HepG2 (cell line): ENCODE data around the gene IGLON5. TPM values are rescaled to one million over a fixed set of nuclear protein-coding genes. Genes with fewer than 3 reads are reported as not detected.

Experiments used
- ATAD3A ChIP-seq: sonication (generic); formaldehyde crosslinking; IDR thresholded peaks from 2 replicates; pipeline ENCODE4 v1.4.0; 2020; ENCODE audit warnings: missing genetic modification reagents
- FOXK2 ChIP-seq: fragments of 450-650 bp; IDR thresholded peaks from 2 replicates; pipeline ENCODE4 v1.6.1; 2016
- GABPB1 ChIP-seq: IDR thresholded peaks from 2 replicates; pipeline ENCODE4 v1.6.1; 2016; ENCODE audit warnings: mild to moderate bottlenecking, missing genetic modification reagents, moderate library complexity, missing compliant biosample characterization
- HMG20A ChIP-seq: IDR thresholded peaks from 2 replicates; pipeline ENCODE4 v1.6.1; 2016; ENCODE audit warnings: borderline replicate concordance
- IKZF4 ChIP-seq: sonication (generic); formaldehyde crosslinking; IDR thresholded peaks from 2 replicates; pipeline ENCODE4 v1.5.1; 2020; ENCODE audit warnings: borderline replicate concordance, mild to moderate bottlenecking, low read depth, missing genetic modification reagents; ENCODE audit errors: not compliant biosample characterization
- JUND ChIP-seq: sonication (generic); formaldehyde crosslinking; IDR thresholded peaks from 2 replicates; pipeline ENCODE4 v1.8.0; 2022; ENCODE audit warnings: mild to moderate bottlenecking, missing genetic modification reagents
- MIXL1 ChIP-seq: IDR thresholded peaks from 2 replicates; pipeline ENCODE4 v1.6.1; 2016
- SALL1 ChIP-seq: sonication (generic); formaldehyde crosslinking; IDR thresholded peaks from 2 replicates; pipeline ENCODE4 v1.8.0; 2022; ENCODE audit warnings: mild to moderate bottlenecking, missing genetic modification reagents
- SMYD3 ChIP-seq: sonication (generic); formaldehyde crosslinking; IDR thresholded peaks from 2 replicates; pipeline ENCODE4 v1.8.1; 2023; ENCODE audit warnings: mild to moderate bottlenecking, missing genetic modification reagents
- STAT5B ChIP-seq: sonication (generic); formaldehyde crosslinking; IDR thresholded peaks from 2 replicates; pipeline ENCODE4 v1.4.0; 2020; ENCODE audit warnings: missing genetic modification reagents
- ZNF280B ChIP-seq: sonication (generic); formaldehyde crosslinking; IDR thresholded peaks from 2 replicates; pipeline ENCODE4 v1.5.0; 2020; ENCODE audit warnings: missing genetic modification reagents, mild to moderate bottlenecking, borderline replicate concordance
- ZNF432 ChIP-seq: sonication (generic); formaldehyde crosslinking; IDR thresholded peaks from 2 replicates; pipeline ENCODE4 v1.5.0; 2020; ENCODE audit warnings: missing genetic modification reagents, mild to moderate bottlenecking, borderline replicate concordance
- ZNF543 ChIP-seq: sonication (generic); formaldehyde crosslinking; IDR thresholded peaks from 2 replicates; pipeline ENCODE4 v1.4.0; 2020; ENCODE audit warnings: mild to moderate bottlenecking, missing genetic modification reagents
- ZNF879 ChIP-seq: sonication (generic); formaldehyde crosslinking; IDR thresholded peaks from 2 replicates; pipeline ENCODE4 v1.8.1; 2023; ENCODE audit warnings: missing genetic modification reagents
- polyA plus RNA-seq, 8 experiments: library from polyadenylated mRNA; depleted of rRNA in 3 of 8; stranded (reverse) in 7 of 8; unstranded in 1 of 8; fragments of >200 nt; fragmentation: Illumina TruSeq in 4 of 8; extraction: Trizol in 4 of 8; gene quantifications; 2 replicates each; pipeline versions ENCODE4 v1.2.1 to v1.2.3, GENCODE V29; 2011 to 2016; ENCODE audit warnings: low read depth in 4 of 8, missing spikeins in 1 of 8, mixed read lengths in 1 of 8; ENCODE audit not compliant: insufficient read depth in 1 of 8
- total RNA-seq, 5 experiments: library from RNA; depleted of rRNA; stranded (reverse); fragments of >200 nt; fragmentation: Illumina TruSeq; extraction: Trizol; gene quantifications; 2 replicates each; pipeline ENCODE4 v1.2.3, GENCODE V29; 2016; ENCODE audit warnings: low read depth in 1 of 5
- TF ChIP-seq, protein P1 (sequence below): sonication (generic); formaldehyde crosslinking; IDR thresholded peaks from 2 replicates; pipeline ENCODE4 v1.4.0; 2020; ENCODE audit warnings: missing genetic modification reagents, borderline replicate concordance
- TF ChIP-seq, protein P2 (sequence below): fragments of 450-650 bp; IDR thresholded peaks from 2 replicates; pipeline ENCODE4 v1.6.1; 2016
- TF ChIP-seq, protein P3 (sequence below): sonication (generic); formaldehyde crosslinking; IDR thresholded peaks from 2 replicates; pipeline ENCODE4 v1.5.1; 2020; ENCODE audit warnings: mild to moderate bottlenecking, moderate library complexity, missing genetic modification reagents
- TF ChIP-seq, protein P4 (sequence below): sonication (generic); formaldehyde crosslinking; IDR thresholded peaks from 2 replicates; pipeline ENCODE4 v1.5.0; 2020; ENCODE audit warnings: missing genetic modification reagents
- TF ChIP-seq, protein P5 (sequence below): IDR thresholded peaks from 2 replicates; pipeline ENCODE4 v1.6.1; 2016; ENCODE audit warnings: low read depth, borderline replicate concordance

Gene IGLON5
- total and polyA plus RNA-seq, 2 of the 13 experiments (the other 11 are each of a cell fraction or from before 2014, with no cell fraction given) = 0.04 to 5.7 TPM

GRCh38 chr19:51354103-51354741, 42.8 kb downstream of the IGLON5 start (continued):
- TF ChIP-seq FOXK2 (no peak), MIXL1 (CRISPR knock-in tag) (no peak), HMG20A (CRISPR knock-in tag) (no peak), SMYD3 (peak; percentile 66; the same call in 1 of the 2 replicates), ZNF879 (no peak), IKZF4 (CRISPR knock-in tag) (peak; percentile 85), ZNF432 (CRISPR knock-in tag) (no peak), GABPB1 (peak; percentile 31; the same call in 1 of the 2 replicates), ATAD3A (CRISPR knock-in tag) (no peak), JUND (CRISPR knock-in tag) (peak; percentile 61; the same call in 1 of the 2 replicates), ZNF280B (0 out of 2 replicates have a peak, but pooled peaks have one; percentile 37), STAT5B (CRISPR knock-in tag) (no peak), ZNF543 (no peak), SALL1 (CRISPR knock-in tag) (no peak)
- TF ChIP-seq, protein P1, sequence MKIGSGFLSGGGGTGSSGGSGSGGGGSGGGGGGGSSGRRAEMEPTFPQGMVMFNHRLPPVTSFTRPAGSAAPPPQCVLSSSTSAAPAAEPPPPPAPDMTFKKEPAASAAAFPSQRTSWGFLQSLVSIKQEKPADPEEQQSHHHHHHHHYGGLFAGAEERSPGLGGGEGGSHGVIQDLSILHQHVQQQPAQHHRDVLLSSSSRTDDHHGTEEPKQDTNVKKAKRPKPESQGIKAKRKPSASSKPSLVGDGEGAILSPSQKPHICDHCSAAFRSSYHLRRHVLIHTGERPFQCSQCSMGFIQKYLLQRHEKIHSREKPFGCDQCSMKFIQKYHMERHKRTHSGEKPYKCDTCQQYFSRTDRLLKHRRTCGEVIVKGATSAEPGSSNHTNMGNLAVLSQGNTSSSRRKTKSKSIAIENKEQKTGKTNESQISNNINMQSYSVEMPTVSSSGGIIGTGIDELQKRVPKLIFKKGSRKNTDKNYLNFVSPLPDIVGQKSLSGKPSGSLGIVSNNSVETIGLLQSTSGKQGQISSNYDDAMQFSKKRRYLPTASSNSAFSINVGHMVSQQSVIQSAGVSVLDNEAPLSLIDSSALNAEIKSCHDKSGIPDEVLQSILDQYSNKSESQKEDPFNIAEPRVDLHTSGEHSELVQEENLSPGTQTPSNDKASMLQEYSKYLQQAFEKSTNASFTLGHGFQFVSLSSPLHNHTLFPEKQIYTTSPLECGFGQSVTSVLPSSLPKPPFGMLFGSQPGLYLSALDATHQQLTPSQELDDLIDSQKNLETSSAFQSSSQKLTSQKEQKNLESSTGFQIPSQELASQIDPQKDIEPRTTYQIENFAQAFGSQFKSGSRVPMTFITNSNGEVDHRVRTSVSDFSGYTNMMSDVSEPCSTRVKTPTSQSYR (CRISPR knock-in tag) = no peak
- TF ChIP-seq, protein P2, sequence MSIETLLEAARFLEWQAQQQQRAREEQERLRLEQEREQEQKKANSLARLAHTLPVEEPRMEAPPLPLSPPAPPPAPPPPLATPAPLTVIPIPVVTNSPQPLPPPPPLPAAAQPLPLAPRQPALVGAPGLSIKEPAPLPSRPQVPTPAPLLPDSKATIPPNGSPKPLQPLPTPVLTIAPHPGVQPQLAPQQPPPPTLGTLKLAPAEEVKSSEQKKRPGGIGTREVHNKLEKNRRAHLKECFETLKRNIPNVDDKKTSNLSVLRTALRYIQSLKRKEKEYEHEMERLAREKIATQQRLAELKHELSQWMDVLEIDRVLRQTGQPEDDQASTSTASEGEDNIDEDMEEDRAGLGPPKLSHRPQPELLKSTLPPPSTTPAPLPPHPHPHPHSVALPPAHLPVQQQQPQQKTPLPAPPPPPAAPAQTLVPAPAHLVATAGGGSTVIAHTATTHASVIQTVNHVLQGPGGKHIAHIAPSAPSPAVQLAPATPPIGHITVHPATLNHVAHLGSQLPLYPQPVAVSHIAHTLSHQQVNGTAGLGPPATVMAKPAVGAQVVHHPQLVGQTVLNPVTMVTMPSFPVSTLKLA = no peak
- TF ChIP-seq, protein P3, sequence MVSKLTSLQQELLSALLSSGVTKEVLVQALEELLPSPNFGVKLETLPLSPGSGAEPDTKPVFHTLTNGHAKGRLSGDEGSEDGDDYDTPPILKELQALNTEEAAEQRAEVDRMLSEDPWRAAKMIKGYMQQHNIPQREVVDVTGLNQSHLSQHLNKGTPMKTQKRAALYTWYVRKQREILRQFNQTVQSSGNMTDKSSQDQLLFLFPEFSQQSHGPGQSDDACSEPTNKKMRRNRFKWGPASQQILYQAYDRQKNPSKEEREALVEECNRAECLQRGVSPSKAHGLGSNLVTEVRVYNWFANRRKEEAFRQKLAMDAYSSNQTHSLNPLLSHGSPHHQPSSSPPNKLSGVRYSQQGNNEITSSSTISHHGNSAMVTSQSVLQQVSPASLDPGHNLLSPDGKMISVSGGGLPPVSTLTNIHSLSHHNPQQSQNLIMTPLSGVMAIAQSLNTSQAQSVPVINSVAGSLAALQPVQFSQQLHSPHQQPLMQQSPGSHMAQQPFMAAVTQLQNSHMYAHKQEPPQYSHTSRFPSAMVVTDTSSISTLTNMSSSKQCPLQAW (CRISPR knock-in tag) = peak; percentile 81
- TF ChIP-seq, protein P4, sequence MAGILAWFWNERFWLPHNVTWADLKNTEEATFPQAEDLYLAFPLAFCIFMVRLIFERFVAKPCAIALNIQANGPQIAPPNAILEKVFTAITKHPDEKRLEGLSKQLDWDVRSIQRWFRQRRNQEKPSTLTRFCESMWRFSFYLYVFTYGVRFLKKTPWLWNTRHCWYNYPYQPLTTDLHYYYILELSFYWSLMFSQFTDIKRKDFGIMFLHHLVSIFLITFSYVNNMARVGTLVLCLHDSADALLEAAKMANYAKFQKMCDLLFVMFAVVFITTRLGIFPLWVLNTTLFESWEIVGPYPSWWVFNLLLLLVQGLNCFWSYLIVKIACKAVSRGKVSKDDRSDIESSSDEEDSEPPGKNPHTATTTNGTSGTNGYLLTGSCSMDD (CRISPR knock-in tag) = no peak
- TF ChIP-seq, protein P5, sequence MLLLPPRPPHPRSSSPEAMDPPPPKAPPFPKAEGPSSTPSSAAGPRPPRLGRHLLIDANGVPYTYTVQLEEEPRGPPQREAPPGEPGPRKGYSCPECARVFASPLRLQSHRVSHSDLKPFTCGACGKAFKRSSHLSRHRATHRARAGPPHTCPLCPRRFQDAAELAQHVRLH (CRISPR knock-in tag) = peak; percentile 22; the same call in 1 of the 2 replicates
